ENCODE results near the gene NLGN2. TPM values are rescaled to one million over a fixed set of nuclear protein-coding genes. Genes with fewer than 3 reads are reported as not detected.
A peak's percentile ranks its signal among the peaks of the same experiment; 100 is the strongest.

The NLGN2 gene
- total and polyA plus RNA-seq, 4 donors, result 0.24 to 2.4 (median 0.90) TPM

DNA sequence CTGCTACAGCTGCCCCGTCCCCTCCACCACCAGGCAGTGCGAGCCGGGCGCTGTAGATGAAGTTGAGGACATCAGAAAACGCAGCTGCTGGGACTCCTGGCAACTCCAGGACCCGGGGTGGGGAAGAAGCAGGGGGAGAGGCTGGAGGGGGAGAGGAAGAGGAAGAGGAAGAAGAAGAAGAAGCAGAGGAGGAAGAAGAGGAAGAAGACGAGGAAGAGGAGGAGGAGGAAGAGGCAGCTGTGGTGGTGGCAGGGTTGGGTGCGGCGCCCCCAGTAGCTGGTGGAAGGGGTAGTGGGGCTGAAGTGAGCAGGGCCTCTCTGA lies 58.6 kb downstream of the NLGN2 start:
- no peaks in the 10 kb centered on the region for H3K9me3 ChIP-seq (ENCODE audit: control insufficient read depth in 4 of 4, low read length in 3 of 4)
- no peak for TF ChIP-seq NR2F2 (IDR thresholded peaks at IDR 0.05)
- TF ChIP-seq, protein P1, sequence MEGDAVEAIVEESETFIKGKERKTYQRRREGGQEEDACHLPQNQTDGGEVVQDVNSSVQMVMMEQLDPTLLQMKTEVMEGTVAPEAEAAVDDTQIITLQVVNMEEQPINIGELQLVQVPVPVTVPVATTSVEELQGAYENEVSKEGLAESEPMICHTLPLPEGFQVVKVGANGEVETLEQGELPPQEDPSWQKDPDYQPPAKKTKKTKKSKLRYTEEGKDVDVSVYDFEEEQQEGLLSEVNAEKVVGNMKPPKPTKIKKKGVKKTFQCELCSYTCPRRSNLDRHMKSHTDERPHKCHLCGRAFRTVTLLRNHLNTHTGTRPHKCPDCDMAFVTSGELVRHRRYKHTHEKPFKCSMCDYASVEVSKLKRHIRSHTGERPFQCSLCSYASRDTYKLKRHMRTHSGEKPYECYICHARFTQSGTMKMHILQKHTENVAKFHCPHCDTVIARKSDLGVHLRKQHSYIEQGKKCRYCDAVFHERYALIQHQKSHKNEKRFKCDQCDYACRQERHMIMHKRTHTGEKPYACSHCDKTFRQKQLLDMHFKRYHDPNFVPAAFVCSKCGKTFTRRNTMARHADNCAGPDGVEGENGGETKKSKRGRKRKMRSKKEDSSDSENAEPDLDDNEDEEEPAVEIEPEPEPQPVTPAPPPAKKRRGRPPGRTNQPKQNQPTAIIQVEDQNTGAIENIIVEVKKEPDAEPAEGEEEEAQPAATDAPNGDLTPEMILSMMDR (IDR thresholded peaks at IDR 0.05; ENCODE audit: low read depth, low read length, missing input control), result no peak
- TF ChIP-seq JUND (IDR thresholded peaks at IDR 0.05), result no peak
- no peak for TF ChIP-seq RXRA (IDR thresholded peaks at IDR 0.05)
- TF ChIP-seq, protein P2, sequence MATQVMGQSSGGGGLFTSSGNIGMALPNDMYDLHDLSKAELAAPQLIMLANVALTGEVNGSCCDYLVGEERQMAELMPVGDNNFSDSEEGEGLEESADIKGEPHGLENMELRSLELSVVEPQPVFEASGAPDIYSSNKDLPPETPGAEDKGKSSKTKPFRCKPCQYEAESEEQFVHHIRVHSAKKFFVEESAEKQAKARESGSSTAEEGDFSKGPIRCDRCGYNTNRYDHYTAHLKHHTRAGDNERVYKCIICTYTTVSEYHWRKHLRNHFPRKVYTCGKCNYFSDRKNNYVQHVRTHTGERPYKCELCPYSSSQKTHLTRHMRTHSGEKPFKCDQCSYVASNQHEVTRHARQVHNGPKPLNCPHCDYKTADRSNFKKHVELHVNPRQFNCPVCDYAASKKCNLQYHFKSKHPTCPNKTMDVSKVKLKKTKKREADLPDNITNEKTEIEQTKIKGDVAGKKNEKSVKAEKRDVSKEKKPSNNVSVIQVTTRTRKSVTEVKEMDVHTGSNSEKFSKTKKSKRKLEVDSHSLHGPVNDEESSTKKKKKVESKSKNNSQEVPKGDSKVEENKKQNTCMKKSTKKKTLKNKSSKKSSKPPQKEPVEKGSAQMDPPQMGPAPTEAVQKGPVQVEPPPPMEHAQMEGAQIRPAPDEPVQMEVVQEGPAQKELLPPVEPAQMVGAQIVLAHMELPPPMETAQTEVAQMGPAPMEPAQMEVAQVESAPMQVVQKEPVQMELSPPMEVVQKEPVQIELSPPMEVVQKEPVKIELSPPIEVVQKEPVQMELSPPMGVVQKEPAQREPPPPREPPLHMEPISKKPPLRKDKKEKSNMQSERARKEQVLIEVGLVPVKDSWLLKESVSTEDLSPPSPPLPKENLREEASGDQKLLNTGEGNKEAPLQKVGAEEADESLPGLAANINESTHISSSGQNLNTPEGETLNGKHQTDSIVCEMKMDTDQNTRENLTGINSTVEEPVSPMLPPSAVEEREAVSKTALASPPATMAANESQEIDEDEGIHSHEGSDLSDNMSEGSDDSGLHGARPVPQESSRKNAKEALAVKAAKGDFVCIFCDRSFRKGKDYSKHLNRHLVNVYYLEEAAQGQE (IDR thresholded peaks at IDR 0.05), result no peak
- TF ChIP-seq EGR1 (IDR thresholded peaks at IDR 0.05; ENCODE audit: low read depth in 2 of 2), result no peak
- TF ChIP-seq TAF1 (conservative IDR thresholded peaks at IDR 0.05), result no peak
- TF ChIP-seq, protein P3, sequence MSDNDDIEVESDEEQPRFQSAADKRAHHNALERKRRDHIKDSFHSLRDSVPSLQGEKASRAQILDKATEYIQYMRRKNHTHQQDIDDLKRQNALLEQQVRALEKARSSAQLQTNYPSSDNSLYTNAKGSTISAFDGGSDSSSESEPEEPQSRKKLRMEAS (IDR thresholded peaks at IDR 0.05), result no peak
- TF ChIP-seq FOXA2 (IDR thresholded peaks at IDR 0.05), result no peak
- no peak for TF ChIP-seq RAD21 (IDR thresholded peaks at IDR 0.05)
- TF ChIP-seq, protein P4, sequence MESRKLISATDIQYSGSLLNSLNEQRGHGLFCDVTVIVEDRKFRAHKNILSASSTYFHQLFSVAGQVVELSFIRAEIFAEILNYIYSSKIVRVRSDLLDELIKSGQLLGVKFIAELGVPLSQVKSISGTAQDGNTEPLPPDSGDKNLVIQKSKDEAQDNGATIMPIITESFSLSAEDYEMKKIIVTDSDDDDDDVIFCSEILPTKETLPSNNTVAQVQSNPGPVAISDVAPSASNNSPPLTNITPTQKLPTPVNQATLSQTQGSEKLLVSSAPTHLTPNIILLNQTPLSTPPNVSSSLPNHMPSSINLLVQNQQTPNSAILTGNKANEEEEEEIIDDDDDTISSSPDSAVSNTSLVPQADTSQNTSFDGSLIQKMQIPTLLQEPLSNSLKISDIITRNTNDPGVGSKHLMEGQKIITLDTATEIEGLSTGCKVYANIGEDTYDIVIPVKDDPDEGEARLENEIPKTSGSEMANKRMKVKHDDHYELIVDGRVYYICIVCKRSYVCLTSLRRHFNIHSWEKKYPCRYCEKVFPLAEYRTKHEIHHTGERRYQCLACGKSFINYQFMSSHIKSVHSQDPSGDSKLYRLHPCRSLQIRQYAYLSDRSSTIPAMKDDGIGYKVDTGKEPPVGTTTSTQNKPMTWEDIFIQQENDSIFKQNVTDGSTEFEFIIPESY (IDR thresholded peaks at IDR 0.05), result no peak
- no peak for TF ChIP-seq GABPA (IDR thresholded peaks at IDR 0.05 in 1 of 2, conservative IDR thresholded peaks at IDR 0.05 in 1 of 2)
- no peak for TF ChIP-seq HNF4G (IDR thresholded peaks at IDR 0.05)
- TF ChIP-seq FOXA1 (IDR thresholded peaks at IDR 0.05), result no peak
- no peak for TF ChIP-seq HNF4A (conservative IDR thresholded peaks at IDR 0.05)
- TF ChIP-seq YY1 (IDR thresholded peaks at IDR 0.05), result no peak
- TF ChIP-seq, protein P5, sequence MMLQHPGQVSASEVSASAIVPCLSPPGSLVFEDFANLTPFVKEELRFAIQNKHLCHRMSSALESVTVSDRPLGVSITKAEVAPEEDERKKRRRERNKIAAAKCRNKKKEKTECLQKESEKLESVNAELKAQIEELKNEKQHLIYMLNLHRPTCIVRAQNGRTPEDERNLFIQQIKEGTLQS (IDR thresholded peaks at IDR 0.05), result no peak
- no peak for TF ChIP-seq SP1 (IDR thresholded peaks at IDR 0.05)
- DNase-seq (ENCODE audit: low spot score), result no peak
- 86% methylated on average over 9 of the region's 9 CpGs for WGBS
- peaks cover 0 to 20% (median 12%) of the 10 kb centered on the region in 4 donors for H3K4me1 ChIP-seq (ENCODE audit: control insufficient read depth in 4 of 4, insufficient read depth in 4 of 4, low read length in 3 of 4)
- H3K36me3 ChIP-seq (ENCODE audit: control insufficient read depth in 4 of 4, insufficient read depth in 3 of 4, low read depth in 1 of 4, low read length in 3 of 4), result peaks cover 0 to 12% (median 3%) of the 10 kb centered on the region in 4 donors
- no peaks in the 10 kb centered on the region for H3K27me3 ChIP-seq (ENCODE audit: control insufficient read depth in 4 of 4, insufficient read depth in 4 of 4, low read length in 3 of 4)
- no peak overlapping the region for H3K9ac ChIP-seq (ENCODE audit: low read depth in 1 of 2, low read length in 2 of 2)
- H3K27ac ChIP-seq (ENCODE audit: low read depth in 1 of 2, low read length in 2 of 2), result peak overlapping the region; percentile 55 to 70
- H3K4me3 ChIP-seq (ENCODE audit: low read depth in 1 of 3, low read length in 3 of 3), result no peak overlapping the region
